Stimulated activated CD4-positive, alpha-beta T cell treated with anti-CD3 and anti-CD28 coated beads, Interleukin-4, amount 100 ng/mL, for 1 hour (primary cell): Measurements from ENCODE around the gene HOXB5.

Source experiments
- DNase-seq: peaks from one replicate; pipeline ENCODE4 v3.0.0-alpha.2; 2020

The HOXB5 gene

GRCh38 chr17:48593126-48593829, at the start of gene HOXB5:
TSS of gene HOXB5 (minus strand) at chr17:48593779. CDS start at chr17:48593682, 97 bp downstream.
- DNase-seq, result no peak

- DNase-seq, result no peak
These were observed 49.5 kb upstream of the HOXB5 start for GRCh38 chr17:48642843-48643696.

- no peak for DNase-seq
These were observed 48.7 kb upstream of the HOXB5 start for GRCh38 chr17:48642059-48642842.

- no peak for DNase-seq
These were observed 48.0 kb upstream of the HOXB5 start for GRCh38 chr17:48641541-48642058.

- DNase-seq, result no peak
These were observed 47.2 kb upstream of the HOXB5 start for GRCh38 chr17:48640858-48641180.

- no peak for DNase-seq
These were observed 46.6 kb upstream of the HOXB5 start for GRCh38 chr17:48639982-48640857.

GRCh38 chr17:48639136-48639535, 45.6 kb upstream of the HOXB5 start:
- no peak for DNase-seq

- no peak for DNase-seq
These were observed 44.0 kb upstream of the HOXB5 start for GRCh38 chr17:48637323-48638260.

GRCh38 chr17:48636177-48637018, 42.8 kb upstream of the HOXB5 start:
- DNase-seq, result peak; percentile 74

- DNase-seq, result no peak
These were observed 41.1 kb upstream of the HOXB5 start for GRCh38 chr17:48634493-48635208.

GRCh38 chr17:48633266-48633677, 39.7 kb upstream of the HOXB5 start:
- no peak for DNase-seq

GRCh38 chr17:48632579-48633265, 39.1 kb upstream of the HOXB5 start:
- DNase-seq, result no peak

- no peak for DNase-seq
These were observed 38.4 kb upstream of the HOXB5 start for GRCh38 chr17:48631693-48632578.

- no peak for DNase-seq
These were observed 37.5 kb upstream of the HOXB5 start for GRCh38 chr17:48630925-48631692.

GRCh38 chr17:48630009-48630924, 36.7 kb upstream of the HOXB5 start:
- no peak for DNase-seq

- DNase-seq, result no peak
These were observed 35.8 kb upstream of the HOXB5 start for GRCh38 chr17:48629411-48629759.
